Left ventricle myocardium inferior (tissue), 1 donor: ENCODE measurements around the gene LRMDA. TPM values are rescaled to one million over a fixed set of nuclear protein-coding genes. Genes with fewer than 3 reads are reported as not detected.

Experiments
- DNase-seq: peaks from one replicate; pipeline ENCODE4 v3.0.0-alpha.2; 2020
- H3K27ac ChIP-seq: fragments of 200-600 bp; replicated peaks from 2 replicates; pipeline ENCODE4 v1.8.0; 2021
- H3K27me3 ChIP-seq: fragments of 200-600 bp; 2 replicates; pipeline ENCODE4 v1.8.0; 2021; ENCODE audit warnings: low read depth
- H3K36me3 ChIP-seq: fragments of 200-600 bp; 2 replicates; pipeline ENCODE4 v1.8.0; 2021
- H3K4me1 ChIP-seq: fragments of 200-600 bp; 2 replicates; pipeline ENCODE4 v1.8.0; 2021
- H3K4me3 ChIP-seq: fragments of 200-600 bp; 2 replicates; pipeline ENCODE4 v1.8.0; 2021; ENCODE audit warnings: mild to moderate bottlenecking, moderate library complexity
- H3K9me3 ChIP-seq: fragments of 200-600 bp; replicated peaks from 2 replicates; pipeline ENCODE4 v1.8.0; 2021
- intact Hi-C: fragments of 100-400 bp; cut with micrococcal nuclease; formaldehyde crosslinking; loops from one replicate; pipeline ENCODE4 v1.11.0; 2022
- total RNA-seq: library from RNA; stranded (reverse); fragmentation: NEBNext Ultra II Directional; extraction: Animal tissue kit (Norgen Biotek cat#: 25700); gene quantifications from one replicate; pipeline ENCODE4 v1.2.1, GENCODE V29; 2021
- TF ChIP-seq, protein P1 (sequence below): fragments of 200-600 bp; IDR thresholded peaks from 2 replicates; pipeline ENCODE4 v1.8.0; 2021; ENCODE audit warnings: antibody characterized with exemption, mild to moderate bottlenecking, borderline replicate concordance
- donor health status: DM: no; HTN: yes; CAD: no; lungs with severe emphysema.

LRMDA gene
- total RNA-seq, 1 donor from 2014 or later: 18.7 TPM

DNA sequence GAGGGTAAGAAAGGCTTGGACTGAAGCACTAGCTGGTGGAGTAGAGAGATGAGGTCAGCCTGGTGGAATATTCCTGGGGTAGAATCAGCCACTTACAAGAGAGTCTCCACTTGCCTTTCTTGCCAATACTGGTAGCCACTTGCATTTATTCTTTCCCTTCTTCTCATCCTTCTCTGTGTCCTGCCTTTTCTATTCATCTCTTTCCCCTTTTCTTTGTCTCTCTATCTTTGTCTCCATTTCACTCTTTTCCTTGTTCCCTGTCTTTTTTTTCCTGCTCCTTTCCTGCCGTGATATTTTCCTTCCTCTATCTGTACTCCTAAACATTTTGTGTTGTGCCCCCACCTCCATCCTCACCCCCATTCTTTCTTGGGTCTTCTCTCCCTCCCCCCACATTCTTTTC, 214.3 kb downstream of the LRMDA start:
- Histone ChIP-seq H3K4me3 (no peak overlapping the region), H3K9me3 (no peaks in the 10 kb centered on the region), H3K36me3 (no peaks in the 10 kb centered on the region), H3K27me3 (no peaks in the 10 kb centered on the region), H3K4me1 (no peaks in the 10 kb centered on the region), H3K27ac (no peak overlapping the region)
- intact Hi-C loops: no loop called here
- TF ChIP-seq, protein P1, sequence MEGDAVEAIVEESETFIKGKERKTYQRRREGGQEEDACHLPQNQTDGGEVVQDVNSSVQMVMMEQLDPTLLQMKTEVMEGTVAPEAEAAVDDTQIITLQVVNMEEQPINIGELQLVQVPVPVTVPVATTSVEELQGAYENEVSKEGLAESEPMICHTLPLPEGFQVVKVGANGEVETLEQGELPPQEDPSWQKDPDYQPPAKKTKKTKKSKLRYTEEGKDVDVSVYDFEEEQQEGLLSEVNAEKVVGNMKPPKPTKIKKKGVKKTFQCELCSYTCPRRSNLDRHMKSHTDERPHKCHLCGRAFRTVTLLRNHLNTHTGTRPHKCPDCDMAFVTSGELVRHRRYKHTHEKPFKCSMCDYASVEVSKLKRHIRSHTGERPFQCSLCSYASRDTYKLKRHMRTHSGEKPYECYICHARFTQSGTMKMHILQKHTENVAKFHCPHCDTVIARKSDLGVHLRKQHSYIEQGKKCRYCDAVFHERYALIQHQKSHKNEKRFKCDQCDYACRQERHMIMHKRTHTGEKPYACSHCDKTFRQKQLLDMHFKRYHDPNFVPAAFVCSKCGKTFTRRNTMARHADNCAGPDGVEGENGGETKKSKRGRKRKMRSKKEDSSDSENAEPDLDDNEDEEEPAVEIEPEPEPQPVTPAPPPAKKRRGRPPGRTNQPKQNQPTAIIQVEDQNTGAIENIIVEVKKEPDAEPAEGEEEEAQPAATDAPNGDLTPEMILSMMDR: no peak
- no peak for DNase-seq

- Histone ChIP-seq H3K27me3 (no peaks in the 10 kb centered on the region), H3K4me3 (no peak overlapping the region), H3K4me1 (no peaks in the 10 kb centered on the region), H3K9me3 (no peaks in the 10 kb centered on the region), H3K36me3 (no peaks in the 10 kb centered on the region), H3K27ac (no peak overlapping the region)
- TF ChIP-seq, protein P1: no peak
- intact Hi-C loops: no loop called here
- no peak for DNase-seq
These were observed 214.9 kb downstream of the LRMDA start for GRCh38 chr10:75646218-75646915.

- H3K4me1 ChIP-seq: peaks cover 4% of the 10 kb centered on the region
- H3K27me3 ChIP-seq: no peaks in the 10 kb centered on the region
- DNase-seq: no peak
- no peaks in the 10 kb centered on the region for H3K36me3 ChIP-seq
- no peaks in the 10 kb centered on the region for H3K9me3 ChIP-seq
- intact Hi-C loops: no loop called here
- no peak overlapping the region for H3K27ac ChIP-seq
- TF ChIP-seq, protein P1: no peak
- no peak overlapping the region for H3K4me3 ChIP-seq
These were observed 215.5 kb downstream of the LRMDA start for GRCh38 chr10:75646916-75647315.

DNA sequence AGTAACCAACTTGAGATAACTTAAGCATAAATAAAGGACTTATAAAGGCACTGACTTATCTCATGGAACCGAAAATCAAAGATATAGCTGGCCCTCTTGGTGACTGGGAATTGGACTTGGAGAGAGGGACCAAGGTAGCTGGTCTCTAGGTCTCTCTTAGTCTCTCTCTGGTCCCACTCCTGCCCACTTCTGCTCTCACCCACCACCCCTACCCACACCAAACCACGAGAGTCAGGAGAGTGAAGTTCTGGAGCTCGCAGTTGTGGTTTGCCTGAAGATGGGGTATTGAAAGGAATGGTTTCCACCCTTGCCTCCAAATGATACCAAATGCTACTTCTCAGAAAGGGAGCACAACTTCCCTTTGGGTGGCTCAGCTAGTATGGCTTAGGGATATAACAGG, 216.3 kb downstream of the LRMDA start:
- Histone ChIP-seq H3K36me3 (no peaks in the 10 kb centered on the region), H3K9me3 (no peaks in the 10 kb centered on the region), H3K4me1 (peaks cover 12% of the 10 kb centered on the region), H3K27ac (no peak overlapping the region), H3K27me3 (no peaks in the 10 kb centered on the region), H3K4me3 (no peak overlapping the region)
- no peak for DNase-seq
- intact Hi-C loops: no loop called here
- TF ChIP-seq, protein P1: no peak

DNA sequence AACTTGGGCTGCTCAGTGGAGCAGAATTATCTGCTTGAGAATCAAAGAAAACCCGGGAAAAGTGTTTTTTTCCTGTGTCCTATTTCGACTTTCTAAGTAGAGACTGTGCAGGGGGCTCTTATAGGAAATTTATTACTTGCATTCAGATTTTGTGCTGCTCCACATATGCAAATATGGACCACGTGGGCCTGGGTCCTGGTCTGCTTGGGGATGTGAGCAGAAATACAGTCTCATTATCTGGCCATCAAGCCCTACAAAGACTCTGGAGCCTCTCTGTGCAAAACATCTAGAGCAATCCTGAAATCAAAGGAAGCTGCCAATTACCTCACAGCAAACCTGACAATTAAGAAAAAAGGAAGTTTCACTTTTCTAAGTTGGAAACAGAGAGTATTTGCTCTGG, 216.9 kb downstream of the LRMDA start:
- no peaks in the 10 kb centered on the region for H3K9me3 ChIP-seq
- no peak overlapping the region for H3K27ac ChIP-seq
- H3K27me3 ChIP-seq: no peaks in the 10 kb centered on the region
- peaks cover 14% of the 10 kb centered on the region for H3K4me1 ChIP-seq
- intact Hi-C loops: no loop called here
- no peak overlapping the region for H3K4me3 ChIP-seq
- H3K36me3 ChIP-seq: no peaks in the 10 kb centered on the region
- TF ChIP-seq, protein P1: no peak
- DNase-seq: no peak

GRCh38 chr10:75648854-75649253, 217.4 kb downstream of the LRMDA start:
- intact Hi-C loops: no loop called here

More at GRCh38 chr10:75648854-75649253, 217.4 kb downstream of the LRMDA start:
- Histone ChIP-seq H3K27ac (no peak overlapping the region), H3K36me3 (no peaks in the 10 kb centered on the region), H3K4me1 (peaks cover 15% of the 10 kb centered on the region), H3K9me3 (no peaks in the 10 kb centered on the region), H3K4me3 (no peak overlapping the region), H3K27me3 (no peaks in the 10 kb centered on the region)
- DNase-seq: no peak
- TF ChIP-seq, protein P1: no peak
